SK-N-SH treated with all-trans-retinoic acid at 6 μM for 48 hours (cell line): ENCODE data around the gene SHC4.

Source experiments
- SNAI2 ChIP-seq: fragments of 250-450 bp; sonication (Bioruptor Pico); IDR thresholded peaks from 2 replicates; pipeline ENCODE4 v1.5.0; 2020; ENCODE audit warnings: mild to moderate bottlenecking, moderate library complexity
- TF ChIP-seq, protein P1 (sequence below): fragments of 250-450 bp; sonication (Bioruptor Pico); IDR thresholded peaks from 2 replicates; pipeline ENCODE4 v1.5.0; 2020; ENCODE audit warnings: mild to moderate bottlenecking, moderate library complexity

GRCh38 chr15:48792408-48792807, 171.3 kb downstream of the SHC4 start:
- TF ChIP-seq SNAI2, result no peak
- TF ChIP-seq, protein P1, sequence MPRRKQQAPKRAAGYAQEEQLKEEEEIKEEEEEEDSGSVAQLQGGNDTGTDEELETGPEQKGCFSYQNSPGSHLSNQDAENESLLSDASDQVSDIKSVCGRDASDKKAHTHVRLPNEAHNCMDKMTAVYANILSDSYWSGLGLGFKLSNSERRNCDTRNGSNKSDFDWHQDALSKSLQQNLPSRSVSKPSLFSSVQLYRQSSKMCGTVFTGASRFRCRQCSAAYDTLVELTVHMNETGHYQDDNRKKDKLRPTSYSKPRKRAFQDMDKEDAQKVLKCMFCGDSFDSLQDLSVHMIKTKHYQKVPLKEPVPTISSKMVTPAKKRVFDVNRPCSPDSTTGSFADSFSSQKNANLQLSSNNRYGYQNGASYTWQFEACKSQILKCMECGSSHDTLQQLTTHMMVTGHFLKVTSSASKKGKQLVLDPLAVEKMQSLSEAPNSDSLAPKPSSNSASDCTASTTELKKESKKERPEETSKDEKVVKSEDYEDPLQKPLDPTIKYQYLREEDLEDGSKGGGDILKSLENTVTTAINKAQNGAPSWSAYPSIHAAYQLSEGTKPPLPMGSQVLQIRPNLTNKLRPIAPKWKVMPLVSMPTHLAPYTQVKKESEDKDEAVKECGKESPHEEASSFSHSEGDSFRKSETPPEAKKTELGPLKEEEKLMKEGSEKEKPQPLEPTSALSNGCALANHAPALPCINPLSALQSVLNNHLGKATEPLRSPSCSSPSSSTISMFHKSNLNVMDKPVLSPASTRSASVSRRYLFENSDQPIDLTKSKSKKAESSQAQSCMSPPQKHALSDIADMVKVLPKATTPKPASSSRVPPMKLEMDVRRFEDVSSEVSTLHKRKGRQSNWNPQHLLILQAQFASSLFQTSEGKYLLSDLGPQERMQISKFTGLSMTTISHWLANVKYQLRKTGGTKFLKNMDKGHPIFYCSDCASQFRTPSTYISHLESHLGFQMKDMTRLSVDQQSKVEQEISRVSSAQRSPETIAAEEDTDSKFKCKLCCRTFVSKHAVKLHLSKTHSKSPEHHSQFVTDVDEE, result no peak
